ENCODE data around the gene HACD2.

Gene HACD2

GRCh38 chr3:123586968-123587367 lies 2.1 kb upstream of the HACD2 start:
- no peak for TF ChIP-seq CTCF (IDR thresholded peaks at IDR 0.05; ENCODE audit: low read depth, low read length, missing control alignments)
- DNase-seq (ENCODE audit: low read depth) = no peak
- H3K4me3 ChIP-seq (ENCODE audit: low read depth, low read length) = no peak overlapping the region; the same call in 1 of the 2 replicates

GRCh38 chr3:123586131-123586530 lies 1.3 kb upstream of the HACD2 start:
- no peak for TF ChIP-seq CTCF (IDR thresholded peaks at IDR 0.05; ENCODE audit: low read depth, low read length, missing control alignments)
- H3K4me3 ChIP-seq (ENCODE audit: low read depth, low read length) = peak overlapping the region; percentile 82
- no peak for DNase-seq (ENCODE audit: low read depth)

GRCh38 chr3:123584284-123584987 lies 417 bp downstream of the HACD2 start:
- no peak for DNase-seq (ENCODE audit: low read depth)
- H3K4me3 ChIP-seq (ENCODE audit: low read depth, low read length) = peak overlapping the region; percentile 82
- no peak for TF ChIP-seq CTCF (IDR thresholded peaks at IDR 0.05; ENCODE audit: low read depth, low read length, missing control alignments)

GRCh38 chr3:123583561-123583960 lies 1.3 kb downstream of the HACD2 start:
- no peak for TF ChIP-seq CTCF (IDR thresholded peaks at IDR 0.05; ENCODE audit: low read depth, low read length, missing control alignments)
- H3K4me3 ChIP-seq (ENCODE audit: low read depth, low read length) = peak overlapping the region; percentile 82; the same call in 1 of the 2 replicates
- DNase-seq (ENCODE audit: low read depth) = no peak

GRCh38 chr3:123582315-123582714 lies 2.5 kb downstream of the HACD2 start:
- DNase-seq (ENCODE audit: low read depth) = no peak
- TF ChIP-seq CTCF (IDR thresholded peaks at IDR 0.05; ENCODE audit: low read depth, low read length, missing control alignments) = no peak

GRCh38 chr3:123576122-123576521 lies 8.7 kb downstream of the HACD2 start:
- no peak overlapping the region for H3K4me3 ChIP-seq (ENCODE audit: low read depth, low read length)
- no peak for TF ChIP-seq CTCF (IDR thresholded peaks at IDR 0.05; ENCODE audit: low read depth, low read length, missing control alignments)
- DNase-seq (ENCODE audit: low read depth) = no peak

More at GRCh38 chr3:123582315-123582714, 2.5 kb downstream of the HACD2 start:
- no peak overlapping the region for H3K4me3 ChIP-seq (ENCODE audit: low read depth, low read length)

- H3K4me3 ChIP-seq (ENCODE audit: low read depth, low read length) = no peak overlapping the region
- DNase-seq (ENCODE audit: low read depth) = no peak
- TF ChIP-seq CTCF (IDR thresholded peaks at IDR 0.05; ENCODE audit: low read depth, low read length, missing control alignments) = no peak
Observed at GRCh38 chr3:123571973-123572365, 12.9 kb downstream of the HACD2 start.
